ENCODE measurements around the gene DEFB124. TPM values are rescaled to one million over a fixed set of nuclear protein-coding genes. Genes with fewer than 3 reads are reported as not detected.
A peak's percentile ranks its signal among the peaks of the same experiment; 100 is the strongest.

The DEFB124 gene
- polyA plus RNA-seq, 3 donors: not detected

- Histone ChIP-seq H3K4me1 (ENCODE audit: control insufficient read depth in 1 of 2, insufficient read depth in 2 of 2, low read length in 2 of 2) (peaks cover 71% of the 10 kb centered on the region in 2 donors), H3K9ac (ENCODE audit: insufficient read depth, low read length, poor library complexity, severe bottlenecking) (peak overlapping the region; percentile 28), H4K20me1 (ENCODE audit: insufficient read depth, low read length) (peaks cover 50% of the 10 kb centered on the region), H3K79me2 (ENCODE audit: insufficient read depth, low read length) (peaks cover 82% of the 10 kb centered on the region), H2AFZ (ENCODE audit: insufficient read depth, low read depth, low read length, poor library complexity, severe bottlenecking) (no peak overlapping the region), H3K4me3 (replicated peaks in 1 of 3; ENCODE audit: low read depth in 2 of 3, low read length in 3 of 3) (peak overlapping the region in 1 of 3 experiments; percentile 91), H3K27me3 (ENCODE audit: control insufficient read depth in 2 of 2, insufficient read depth in 2 of 2, low read length in 2 of 2) (no peaks in the 10 kb centered on the region), H3K36me3 (replicated peaks in 1 of 2; ENCODE audit: control insufficient read depth in 1 of 2, insufficient read depth in 2 of 2, low read length in 2 of 2) (peaks cover 3 to 14% of the 10 kb centered on the region in 2 donors), H3K9me3 (replicated peaks in 1 of 2; ENCODE audit: control insufficient read depth in 1 of 2, insufficient read depth in 1 of 2, low read length in 2 of 2) (no peaks in the 10 kb centered on the region), H3K27ac (ENCODE audit: low read depth in 1 of 2, low read length in 2 of 2) (peak overlapping the region; percentile 66 to 95), H3K4me2 (replicated peaks; ENCODE audit: extremely low read depth, low read length, poor library complexity, severe bottlenecking) (peak overlapping the region; percentile 87)
- Mint-ChIP-seq H3K4me1 (peaks cover 40% of the 10 kb centered on the region), H3K9me3 (no peaks in the 10 kb centered on the region), H3K36me3 (peaks cover 6 to 20% of the 10 kb centered on the region in 2 donors), H3K4me3 (no peak overlapping the region), H3K27me3 (ENCODE audit: low read depth in 3 of 3) (no peaks in the 10 kb centered on the region), H3K27ac (no peak overlapping the region)
- intact Hi-C loops (cut with micrococcal nuclease): no loop called here
- DNase-seq: peak in 2 of 3 donors; percentile 26 to 60
- TF ChIP-seq CTCF (IDR thresholded peaks at IDR 0.05): peak; percentile 21
- 82% methylated on average over 3 of the region's 4 CpGs for WGBS (ENCODE audit: insufficient coverage)
Measured at GRCh38 chr20:31517373-31517772, 42.4 kb upstream of the DEFB124 start.

- H3K27ac Mint-ChIP-seq: no peak overlapping the region
- H3K36me3 Mint-ChIP-seq: peaks cover 6 to 20% of the 10 kb centered on the region in 2 donors
- H3K27me3 Mint-ChIP-seq (ENCODE audit: low read depth in 3 of 3): no peaks in the 10 kb centered on the region
- intact Hi-C loops (cut with micrococcal nuclease): no loop called here
- Histone ChIP-seq H3K27me3 (ENCODE audit: control insufficient read depth in 2 of 2, insufficient read depth in 2 of 2, low read length in 2 of 2) (no peaks in the 10 kb centered on the region), H3K27ac (ENCODE audit: low read depth in 1 of 2, low read length in 2 of 2) (peak overlapping the region; percentile 66 to 95), H4K20me1 (ENCODE audit: insufficient read depth, low read length) (peaks cover 50% of the 10 kb centered on the region), H3K4me3 (replicated peaks in 1 of 3; ENCODE audit: low read depth in 2 of 3, low read length in 3 of 3) (peak overlapping the region in 1 of 3 experiments; percentile 91), H3K4me1 (ENCODE audit: control insufficient read depth in 1 of 2, insufficient read depth in 2 of 2, low read length in 2 of 2) (peaks cover 64% of the 10 kb centered on the region in 2 donors), H2AFZ (ENCODE audit: insufficient read depth, low read depth, low read length, poor library complexity, severe bottlenecking) (no peak overlapping the region), H3K4me2 (replicated peaks; ENCODE audit: extremely low read depth, low read length, poor library complexity, severe bottlenecking) (peak overlapping the region; percentile 87), H3K36me3 (replicated peaks in 1 of 2; ENCODE audit: control insufficient read depth in 1 of 2, insufficient read depth in 2 of 2, low read length in 2 of 2) (peaks cover 3 to 14% of the 10 kb centered on the region in 2 donors), H3K79me2 (ENCODE audit: insufficient read depth, low read length) (peaks cover 75% of the 10 kb centered on the region), H3K9me3 (replicated peaks in 1 of 2; ENCODE audit: control insufficient read depth in 1 of 2, insufficient read depth in 1 of 2, low read length in 2 of 2) (no peaks in the 10 kb centered on the region), H3K9ac (ENCODE audit: insufficient read depth, low read length, poor library complexity, severe bottlenecking) (no peak overlapping the region)
- H3K9me3 Mint-ChIP-seq: no peaks in the 10 kb centered on the region
- DNase-seq: peak in 1 of 3 donors; percentile 8
- WGBS (ENCODE audit: insufficient coverage): 36% methylated on average over 2 of the region's 2 CpGs
- H3K4me3 Mint-ChIP-seq: no peak overlapping the region
- peaks cover 32% of the 10 kb centered on the region for H3K4me1 Mint-ChIP-seq
- TF ChIP-seq CTCF (IDR thresholded peaks at IDR 0.05): no peak
Measured at GRCh38 chr20:31516651-31517050, 41.7 kb upstream of the DEFB124 start.
